GM06990 (cell line): ENCODE measurements around the gene KIFBP.
"Not testable (repeated sequence)": the region's sequence is repeated elsewhere in the genome, so short reads cannot be mapped to it uniquely, and the experiment has no call there.

Experiments
- DNase-seq: peaks from one replicate; pipeline ENCODE4 v3.0.0-alpha.2; 2011; ENCODE audit not compliant: insufficient read length; ENCODE audit errors: extremely low read depth
- H3K27me3 ChIP-seq: replicated peaks from 2 replicates; pipeline ENCODE4 v1.6.0; 2011; ENCODE audit warnings: low read length; ENCODE audit not compliant: control insufficient read depth, insufficient read depth
- H3K36me3 ChIP-seq: 2 replicates; pipeline ENCODE4 v1.5.1; 2011; ENCODE audit warnings: low read length; ENCODE audit not compliant: control insufficient read depth, insufficient read depth
- H3K4me3 ChIP-seq: replicated peaks from 2 replicates; pipeline ENCODE4 v1.5.1; 2011; ENCODE audit warnings: low read depth, mild to moderate bottlenecking, control low read depth, low read length
- TF ChIP-seq, protein P1 (sequence below): IDR thresholded peaks from 2 replicates; pipeline ENCODE4 v1.5.1; 2011; ENCODE audit warnings: low read length, control low read depth, mild to moderate bottlenecking, inconsistent platforms; ENCODE audit not compliant: insufficient read depth, poor library complexity, severe bottlenecking

KIFBP gene

DNA sequence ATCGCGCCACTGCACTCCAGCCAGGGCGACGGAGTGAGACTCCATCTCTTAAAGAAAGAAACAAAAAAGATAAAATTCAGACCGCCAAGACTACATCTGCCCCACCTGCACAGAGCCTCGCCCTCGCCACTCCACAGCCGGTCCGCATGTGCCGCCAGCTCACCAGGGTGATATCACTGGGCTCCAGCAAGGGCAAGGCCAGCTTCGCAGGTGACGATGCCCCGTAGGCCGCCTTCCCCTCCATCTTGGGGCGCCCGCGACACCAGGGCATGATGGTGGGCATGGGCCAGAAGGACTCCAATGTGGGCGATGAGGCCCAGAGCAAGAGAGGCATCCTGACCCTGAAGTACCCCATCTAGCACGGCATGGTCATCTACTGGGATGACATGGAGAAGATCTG, 34.0 kb downstream of the KIFBP start:
- no peaks in the 10 kb centered on the region for H3K27me3 ChIP-seq
- TF ChIP-seq, protein P1, sequence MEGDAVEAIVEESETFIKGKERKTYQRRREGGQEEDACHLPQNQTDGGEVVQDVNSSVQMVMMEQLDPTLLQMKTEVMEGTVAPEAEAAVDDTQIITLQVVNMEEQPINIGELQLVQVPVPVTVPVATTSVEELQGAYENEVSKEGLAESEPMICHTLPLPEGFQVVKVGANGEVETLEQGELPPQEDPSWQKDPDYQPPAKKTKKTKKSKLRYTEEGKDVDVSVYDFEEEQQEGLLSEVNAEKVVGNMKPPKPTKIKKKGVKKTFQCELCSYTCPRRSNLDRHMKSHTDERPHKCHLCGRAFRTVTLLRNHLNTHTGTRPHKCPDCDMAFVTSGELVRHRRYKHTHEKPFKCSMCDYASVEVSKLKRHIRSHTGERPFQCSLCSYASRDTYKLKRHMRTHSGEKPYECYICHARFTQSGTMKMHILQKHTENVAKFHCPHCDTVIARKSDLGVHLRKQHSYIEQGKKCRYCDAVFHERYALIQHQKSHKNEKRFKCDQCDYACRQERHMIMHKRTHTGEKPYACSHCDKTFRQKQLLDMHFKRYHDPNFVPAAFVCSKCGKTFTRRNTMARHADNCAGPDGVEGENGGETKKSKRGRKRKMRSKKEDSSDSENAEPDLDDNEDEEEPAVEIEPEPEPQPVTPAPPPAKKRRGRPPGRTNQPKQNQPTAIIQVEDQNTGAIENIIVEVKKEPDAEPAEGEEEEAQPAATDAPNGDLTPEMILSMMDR, result no peak
- H3K4me3 ChIP-seq, result no peak overlapping the region
- H3K36me3 ChIP-seq, result no peaks in the 10 kb centered on the region
- no peak for DNase-seq

DNA sequence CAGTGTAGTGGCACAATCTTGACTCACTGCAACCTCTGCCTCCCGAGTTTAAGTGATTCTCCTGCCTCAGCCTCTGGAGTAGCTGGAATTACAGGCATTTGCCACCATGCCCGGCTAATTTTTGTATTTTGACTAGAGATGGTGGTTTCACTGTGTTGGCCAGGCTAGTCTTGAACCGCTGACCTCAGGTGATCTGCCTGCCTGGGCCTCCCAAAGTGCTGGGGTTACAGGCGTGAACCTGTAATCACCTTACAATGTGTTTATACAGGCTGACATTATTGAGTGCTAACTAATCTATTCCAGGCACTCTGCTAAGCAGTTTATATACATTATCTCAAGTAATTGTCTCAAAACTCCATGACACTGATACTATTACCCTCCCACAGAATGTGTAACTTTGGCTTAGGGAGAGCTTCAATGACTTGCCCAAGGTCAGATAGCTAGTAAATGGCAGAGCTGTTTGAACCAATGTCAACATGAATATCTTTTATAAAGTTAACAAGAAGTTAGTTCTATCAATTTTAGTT, 36.8 kb downstream of the KIFBP start:
- no peak for DNase-seq
- TF ChIP-seq, protein P1, result no peak
- Histone ChIP-seq H3K27me3 (no peaks in the 10 kb centered on the region), H3K36me3 (no peaks in the 10 kb centered on the region), H3K4me3 (no peak overlapping the region)

DNA sequence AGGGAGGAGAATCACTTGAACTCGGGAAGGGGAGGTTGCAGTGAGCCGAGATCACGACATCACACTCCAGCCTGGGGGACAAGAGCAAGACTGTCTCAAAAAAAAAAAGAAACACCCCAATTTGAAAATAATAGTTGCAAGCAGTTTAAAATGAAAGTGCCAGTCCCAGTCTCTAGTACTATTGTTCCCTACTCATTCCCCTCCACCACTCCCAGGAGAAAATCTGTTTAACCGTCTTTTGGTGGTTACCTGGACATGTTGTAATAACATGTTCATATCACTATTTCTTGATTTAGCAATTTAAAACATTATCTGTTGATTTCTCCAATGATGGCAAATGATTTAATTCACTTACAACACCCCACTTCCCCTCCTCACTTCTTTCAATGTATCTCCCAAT, 44.7 kb downstream of the KIFBP start:
- no peak overlapping the region for H3K4me3 ChIP-seq
- no peak for DNase-seq
- TF ChIP-seq, protein P1, result no peak
- no peaks in the 10 kb centered on the region for H3K27me3 ChIP-seq
- H3K36me3 ChIP-seq, result no peaks in the 10 kb centered on the region

DNA sequence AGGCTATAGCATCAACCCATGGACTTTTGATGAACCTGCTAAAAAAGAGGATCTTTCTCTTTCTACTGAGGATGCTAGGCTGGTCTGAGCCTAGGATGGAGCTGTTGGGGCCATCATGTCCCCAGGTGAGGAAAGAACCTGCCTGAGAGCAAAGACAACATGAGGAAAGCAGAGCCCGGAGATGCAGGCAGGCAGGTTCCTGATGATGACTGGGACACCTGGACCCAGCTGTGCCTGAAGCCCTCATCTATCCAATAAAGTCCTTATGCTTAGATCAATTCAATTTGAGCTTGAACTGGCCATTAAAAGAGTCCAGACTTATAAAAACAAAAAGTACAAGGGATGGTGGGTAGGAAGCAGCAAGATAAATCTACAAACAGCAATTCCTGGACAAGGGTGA, 48.9 kb downstream of the KIFBP start:
- Histone ChIP-seq H3K4me3 (no peak overlapping the region), H3K27me3 (no peaks in the 10 kb centered on the region; the same call in 1 of the 2 replicates), H3K36me3 (no peaks in the 10 kb centered on the region)
- no peak for DNase-seq
- TF ChIP-seq, protein P1, result no peak

DNA sequence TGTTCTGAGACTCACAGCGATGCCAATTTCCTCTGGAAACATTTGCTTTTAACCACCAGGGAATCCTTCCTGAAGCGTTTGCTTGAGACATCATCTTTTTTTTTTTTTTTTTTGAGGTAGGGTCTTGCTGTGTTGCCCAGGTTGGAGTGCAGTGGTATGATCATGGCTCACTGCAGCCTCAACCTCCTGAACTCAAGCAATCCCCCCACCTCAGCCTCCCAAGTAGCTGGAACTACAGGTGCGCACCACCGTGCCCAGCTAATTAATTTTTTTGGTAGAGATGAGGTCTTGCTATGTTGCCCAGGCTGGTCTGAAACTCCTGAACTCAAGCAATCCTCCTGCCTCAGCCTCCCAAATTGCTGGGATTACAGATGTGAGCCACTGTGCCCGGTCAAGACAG, 52.3 kb downstream of the KIFBP start:
- H3K4me3 ChIP-seq, DNase-seq, H3K27me3 ChIP-seq, H3K36me3 ChIP-seq: not testable (repeated sequence)

DNA sequence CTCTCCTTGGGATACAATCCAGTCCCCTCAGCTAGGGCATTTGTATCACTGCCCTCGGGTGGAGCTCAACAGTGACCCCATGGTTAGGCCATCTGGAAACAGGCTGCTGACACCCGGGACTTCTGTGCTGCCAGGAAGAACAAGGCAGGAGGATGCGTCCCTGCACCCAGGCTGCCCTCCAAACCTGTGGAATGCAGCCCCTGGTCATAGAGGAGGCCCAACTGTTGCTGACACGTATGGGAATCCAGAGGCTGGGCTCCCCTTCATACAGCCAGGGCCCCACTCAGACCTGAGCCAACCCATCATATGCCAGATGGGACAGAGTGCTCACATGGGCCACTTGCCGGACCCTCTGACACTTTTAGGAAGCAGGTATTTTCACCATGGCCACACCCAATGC, 53.8 kb downstream of the KIFBP start:
- Histone ChIP-seq H3K27me3 (no peaks in the 10 kb centered on the region; the same call in 1 of the 2 replicates), H3K4me3 (no peak overlapping the region), H3K36me3 (no peaks in the 10 kb centered on the region)
- no peak for DNase-seq
- TF ChIP-seq, protein P1, result no peak
